T1000 (cell line): ENCODE results near the gene THRB.

Experiments used
- DNase-seq: peaks from one replicate; lab custom pipeline; 2025; ENCODE audit warnings: mixed read lengths; lab: John Stamatoyannopoulos, UW

The THRB gene

DNA sequence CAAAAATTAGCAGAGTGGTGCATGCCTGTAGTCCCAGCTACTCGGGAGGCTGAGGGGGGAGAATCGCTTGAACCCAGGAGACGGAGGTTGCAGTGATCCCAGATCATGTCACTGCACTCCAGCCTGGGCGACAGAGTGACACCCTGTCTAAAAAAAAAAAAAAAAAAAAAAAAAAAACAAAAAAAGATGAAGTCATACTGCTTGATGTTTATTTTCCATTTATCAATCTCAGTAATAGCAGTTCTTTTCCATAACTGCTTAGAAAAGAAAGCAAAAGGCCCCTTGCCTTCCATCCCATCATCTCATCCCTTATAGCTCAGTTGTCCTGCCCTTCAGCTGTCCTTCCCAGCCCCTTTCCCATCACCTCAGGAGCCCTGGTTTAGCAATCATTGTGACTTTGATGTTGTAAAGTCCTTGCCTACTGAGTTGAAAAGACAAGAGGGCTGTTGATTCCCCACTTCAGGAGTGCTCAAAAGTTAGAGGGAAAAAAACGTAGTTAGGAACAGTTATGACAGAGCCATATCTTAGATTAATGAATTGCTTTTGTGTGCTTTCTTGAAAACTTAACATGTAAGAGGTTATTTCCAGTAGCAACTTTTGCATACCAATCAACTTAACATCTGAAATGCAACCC, 18.0 kb upstream of the THRB start:
- no peak for DNase-seq

- DNase-seq: no peak
These were observed 15.5 kb upstream of the THRB start for GRCh38 chr3:24510030-24510648.

DNA sequence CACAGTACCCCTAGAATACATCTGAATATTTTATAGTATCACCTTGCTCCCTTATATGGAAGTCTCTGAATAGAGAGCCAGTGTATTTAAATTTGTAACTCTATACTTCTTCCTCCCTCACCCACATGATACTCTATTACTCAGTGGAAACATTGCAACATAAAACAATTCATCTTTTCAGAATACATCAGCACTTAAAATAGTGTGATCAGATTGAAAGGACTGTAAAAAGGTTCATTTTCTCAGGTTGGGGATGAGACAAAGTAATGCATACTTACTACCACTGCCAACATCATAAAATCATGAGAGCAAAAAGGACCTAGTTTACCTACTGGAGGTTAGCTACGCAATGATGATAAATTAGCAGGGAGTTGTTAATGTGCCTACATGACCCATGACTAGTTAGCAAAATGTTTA, 13.8 kb upstream of the THRB start:
- no peak for DNase-seq

DNA sequence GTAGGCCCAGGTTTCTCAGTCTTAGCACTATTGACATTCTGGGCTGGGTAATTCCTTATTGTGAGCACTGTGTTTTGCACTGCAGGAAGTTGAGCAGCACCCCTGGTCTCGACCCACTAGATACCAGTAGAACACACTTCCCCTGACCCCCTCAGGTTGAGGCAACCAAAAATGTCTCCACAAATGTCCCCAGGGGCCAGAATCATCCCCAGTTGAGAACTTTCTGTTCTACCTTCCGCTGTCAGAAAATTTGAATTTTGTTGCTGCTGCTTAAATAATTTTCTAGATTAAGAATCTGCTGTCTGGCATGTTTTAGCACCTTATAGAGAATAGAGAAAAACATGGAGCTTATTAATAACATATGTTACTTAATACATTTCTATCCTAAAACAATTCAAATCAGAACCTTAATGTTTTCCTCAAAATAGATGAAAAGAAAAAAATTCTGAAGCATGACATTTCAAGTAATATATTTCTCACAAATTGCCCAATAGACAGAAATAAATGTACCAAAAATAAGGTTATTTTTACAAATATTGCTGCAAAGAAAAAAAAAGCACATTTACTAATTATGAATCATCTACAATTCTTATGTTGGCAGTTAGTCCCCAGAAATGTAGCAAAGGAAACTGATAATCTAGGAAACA, 13.2 kb upstream of the THRB start:
- no peak for DNase-seq

DNA sequence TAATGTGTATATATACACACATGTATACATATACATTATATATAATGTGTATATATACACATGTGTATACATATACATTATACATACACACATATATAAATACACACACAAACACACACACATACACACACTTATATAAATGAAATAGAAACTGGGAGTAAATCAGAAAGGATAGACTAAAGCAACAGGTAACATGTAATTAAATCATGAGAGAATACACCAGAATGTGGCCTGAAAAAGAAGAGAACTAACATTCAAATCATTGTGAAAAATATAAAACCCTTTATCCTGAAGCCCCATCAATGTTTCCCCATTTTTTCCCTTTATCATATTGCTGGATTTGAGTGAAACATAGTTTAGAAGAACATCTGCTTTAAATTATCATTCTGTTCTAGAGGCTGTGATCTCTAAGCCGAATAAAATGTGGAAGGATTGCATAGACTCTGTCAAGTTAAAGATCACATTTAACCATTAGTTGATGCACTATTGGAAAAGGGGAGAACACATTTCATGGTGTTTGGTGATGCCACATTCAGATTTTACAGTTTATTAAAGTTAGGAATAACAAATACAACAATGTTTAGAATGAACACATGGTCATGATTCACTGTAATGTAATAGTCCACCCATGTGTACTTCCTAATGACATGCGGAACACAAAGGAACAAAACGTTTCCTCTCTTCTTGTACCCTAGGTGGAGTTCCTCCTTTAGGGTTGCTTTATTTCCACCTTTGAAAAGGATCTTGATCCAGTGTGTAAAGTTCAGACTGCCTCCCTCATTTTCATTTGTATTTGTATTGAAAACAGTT, 12.5 kb upstream of the THRB start:
- DNase-seq: no peak

DNA sequence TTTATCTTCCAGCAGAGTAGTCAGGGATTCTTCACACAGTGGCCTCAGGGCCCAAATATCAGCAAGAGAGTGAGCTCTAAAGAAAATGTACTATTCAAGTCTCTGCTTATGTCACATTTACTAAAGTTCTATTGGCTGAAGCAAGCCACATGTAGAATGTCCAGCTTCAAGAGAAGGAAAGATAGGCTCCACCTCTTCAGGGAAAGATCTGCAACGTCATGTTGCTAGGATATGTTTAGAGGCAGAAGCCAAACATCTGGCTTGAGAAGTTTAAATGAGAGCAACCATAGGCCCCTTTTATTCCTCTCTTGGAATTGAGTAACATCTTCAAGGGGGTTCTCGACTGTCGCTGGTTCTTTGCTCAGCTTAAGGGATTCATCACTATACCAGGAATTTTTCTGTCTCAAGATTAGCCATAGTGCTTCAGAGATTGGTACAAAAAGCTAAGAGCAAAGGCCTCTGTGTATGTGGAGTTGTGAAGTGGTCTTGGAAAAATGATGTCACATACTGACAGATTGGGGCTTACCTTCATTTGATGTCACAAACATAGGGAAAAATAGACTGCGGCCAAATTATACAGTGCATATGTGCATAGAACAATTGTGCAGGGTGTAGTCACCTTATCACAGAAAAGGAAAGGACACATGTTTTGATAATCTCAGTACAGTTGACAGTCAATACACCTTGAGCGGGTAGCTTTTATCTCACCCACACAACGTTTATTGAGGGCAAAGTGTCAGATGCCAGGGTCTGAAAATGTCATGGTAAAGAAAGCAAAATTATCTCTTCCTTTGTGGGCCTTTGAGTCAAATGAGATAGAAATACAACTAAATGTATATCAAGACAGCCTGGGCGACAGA, 11.3 kb upstream of the THRB start:
- no peak for DNase-seq

DNA sequence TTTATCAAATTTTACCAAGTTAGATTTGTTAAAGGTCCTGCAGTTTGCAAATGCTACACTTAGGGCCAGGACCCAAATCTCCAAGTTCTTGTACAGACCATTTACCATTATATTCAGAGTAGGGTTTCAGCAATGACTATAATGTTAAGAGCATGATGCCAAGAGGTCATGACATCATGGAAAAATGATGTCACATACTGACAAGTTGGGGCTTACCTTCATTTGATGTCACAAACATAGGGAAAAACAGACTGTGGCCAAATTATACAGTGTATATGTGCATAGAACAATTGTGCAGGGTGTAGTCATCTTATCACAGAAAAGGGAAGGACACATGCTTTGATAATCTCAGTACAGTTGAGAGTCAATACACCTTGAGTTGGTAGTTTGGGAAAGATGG, 10.1 kb upstream of the THRB start:
- DNase-seq: no peak

GRCh38 chr3:24503616-24504113, 9.0 kb upstream of the THRB start:
- DNase-seq: no peak

GRCh38 chr3:24502690-24503089, 8.0 kb upstream of the THRB start:
- DNase-seq: no peak

GRCh38 chr3:24500806-24501205, 6.2 kb upstream of the THRB start:
- no peak for DNase-seq

DNA sequence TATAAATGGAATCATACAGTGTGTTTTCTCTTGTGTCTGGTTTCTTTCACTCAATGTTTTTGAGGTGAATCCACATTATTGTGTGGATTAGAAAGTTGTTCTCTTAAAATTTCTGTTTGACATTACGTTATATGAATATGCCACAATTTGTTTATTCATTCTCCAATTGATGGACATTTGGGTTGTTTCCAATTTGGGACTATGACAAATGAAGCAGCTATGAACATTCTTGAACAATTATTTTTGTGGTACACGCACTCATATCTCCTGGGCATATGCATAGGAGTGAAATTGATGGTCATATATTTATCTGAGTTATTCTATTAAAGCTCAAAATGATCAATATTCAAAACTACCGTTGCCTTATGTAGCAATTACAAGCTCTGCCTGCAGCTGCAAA, 5.3 kb upstream of the THRB start:
- no peak for DNase-seq

GRCh38 chr3:24498796-24499195, 4.1 kb upstream of the THRB start:
- DNase-seq: no peak

DNA sequence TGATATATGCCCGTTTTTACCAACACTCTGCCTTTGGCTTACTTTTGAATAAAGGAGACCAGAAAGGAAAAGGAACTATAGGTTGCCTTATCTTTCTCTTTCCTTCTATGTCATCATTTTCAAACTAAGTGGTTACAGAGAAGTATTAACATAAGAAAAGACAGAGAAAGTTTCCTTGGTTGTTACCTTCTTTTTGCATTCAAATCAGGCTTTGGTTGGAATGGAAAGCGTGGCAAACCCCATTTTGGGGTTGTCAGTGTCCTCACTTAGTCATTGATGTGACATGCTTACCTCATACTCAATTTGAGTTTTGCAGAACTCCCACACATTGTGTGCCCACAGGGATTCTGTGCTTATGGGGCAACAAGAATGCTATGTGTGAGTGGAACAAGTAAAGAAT, 3.7 kb upstream of the THRB start:
- no peak for DNase-seq

DNA sequence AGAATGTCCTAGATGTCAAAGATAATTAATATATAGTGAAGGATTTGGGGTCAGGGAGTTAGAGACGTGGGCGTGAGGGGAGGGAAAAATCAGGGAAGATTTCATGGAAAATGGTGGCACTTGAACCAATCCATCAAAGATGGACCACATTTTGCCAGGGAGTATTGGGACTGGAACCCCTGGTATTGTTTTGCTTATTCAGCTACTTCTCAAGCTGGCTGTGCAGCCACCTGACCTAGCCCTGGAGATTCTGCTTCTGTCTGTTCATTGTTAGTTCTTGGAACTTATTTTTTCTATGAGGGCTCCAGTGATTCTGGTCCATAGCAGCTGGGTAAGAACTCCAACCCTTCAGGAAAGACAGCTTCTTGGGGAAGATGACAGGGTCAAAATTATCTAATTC, 3.3 kb upstream of the THRB start:
- DNase-seq: no peak

GRCh38 chr3:24496529-24497482, 2.2 kb upstream of the THRB start:
- DNase-seq: no peak

DNA sequence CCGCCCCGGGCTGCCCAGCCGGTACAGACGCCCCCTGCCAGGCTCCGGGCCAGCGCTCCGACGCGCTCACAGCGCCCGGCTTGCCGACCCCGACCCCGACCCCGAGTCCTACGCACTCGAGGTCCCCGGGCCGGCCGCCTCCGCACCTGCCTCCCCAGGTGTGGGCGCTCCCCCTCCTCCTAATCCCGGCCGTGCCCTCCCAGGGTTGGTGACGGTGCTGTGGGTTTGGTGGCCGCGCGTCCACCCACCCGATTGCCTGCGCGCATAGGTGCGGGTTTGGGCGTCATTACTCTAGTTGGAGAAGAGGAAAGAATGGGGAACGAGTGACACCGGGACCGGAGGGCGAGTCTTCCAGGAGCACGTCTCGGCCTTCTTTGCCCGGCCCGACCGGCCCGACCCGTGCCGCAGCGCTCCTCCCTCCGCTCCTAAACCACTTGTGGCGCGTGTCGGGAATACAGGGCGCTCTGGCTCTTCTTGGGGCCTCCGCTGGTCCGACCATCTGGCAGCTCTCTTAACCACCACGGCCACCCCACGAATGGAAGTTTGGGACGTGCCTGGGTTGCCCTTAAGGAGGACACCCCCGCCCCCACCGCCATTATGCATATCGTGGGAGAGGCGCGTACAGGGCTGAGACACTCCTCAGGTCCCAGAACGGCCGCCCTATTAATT, 810 bp upstream of the THRB start:
- no peak for DNase-seq

- DNase-seq: peak; percentile 41
These were observed 668 bp downstream of the THRB start for GRCh38 chr3:24493746-24494617.

DNA sequence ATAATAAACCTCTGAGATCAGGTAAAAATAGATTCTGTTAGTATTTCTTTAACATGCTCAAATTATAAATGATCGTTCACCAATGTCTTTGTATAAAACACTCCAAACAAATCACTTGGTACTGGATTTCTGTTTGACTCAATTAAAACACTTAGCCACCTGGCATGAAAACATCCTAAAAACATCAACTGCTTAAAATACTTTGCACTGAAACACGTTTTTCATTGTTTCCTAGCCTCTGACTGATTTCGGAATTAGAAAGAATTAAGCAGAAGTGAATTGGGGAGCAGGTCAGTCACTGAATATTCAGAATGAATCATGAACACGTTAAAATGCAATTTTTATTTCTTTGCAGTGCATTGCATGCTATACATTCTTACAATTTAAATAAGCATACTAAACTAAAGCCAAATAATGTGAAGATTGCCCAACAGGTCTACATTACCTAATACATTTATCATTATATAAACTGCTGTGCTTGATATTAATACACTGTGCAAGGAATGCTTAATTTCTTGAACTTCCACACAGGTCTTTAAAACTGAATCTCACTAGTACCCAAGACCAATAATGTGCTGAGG, 1.6 kb downstream of the THRB start:
- no peak for DNase-seq

GRCh38 chr3:24490151-24490550, 4.5 kb downstream of the THRB start:
- no peak for DNase-seq
